ENCODE data around the gene CC2D2B. TPM values are rescaled to one million over a fixed set of nuclear protein-coding genes. Genes with fewer than 3 reads are reported as not detected.
"Not testable (repeated sequence)": the region's sequence is repeated elsewhere in the genome, so short reads cannot be mapped to it uniquely, and the experiment has no call there.

CC2D2B gene
- polyA plus RNA-seq, 3 donors from 2014 or later: 0.17 to 0.25 TPM; not detected in 1

DNA sequence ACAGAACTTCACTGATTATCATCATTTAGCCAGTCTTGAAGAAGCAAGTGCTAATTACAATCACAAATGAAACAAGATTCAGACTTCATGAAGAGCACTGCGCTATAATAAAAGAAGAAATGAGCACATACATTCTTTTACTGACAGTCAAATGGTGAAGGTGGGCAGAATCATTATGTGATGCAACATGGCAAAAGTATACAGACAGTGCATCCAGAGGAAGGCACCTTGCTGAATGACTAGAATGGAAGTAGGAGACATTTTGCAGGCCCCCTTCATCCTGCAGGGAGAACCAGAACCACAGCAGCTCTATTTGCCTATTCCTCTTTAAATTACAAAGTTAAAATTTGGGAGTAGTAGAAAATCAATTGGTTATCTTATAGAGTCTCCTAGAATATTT is 31.0 kb upstream of the CC2D2B start:
- Mint-ChIP-seq H3K4me3 (no peak overlapping the region), H3K27me3 (ENCODE audit: low read depth in 3 of 3) (no peaks in the 10 kb centered on the region), H3K4me1 (no peaks in the 10 kb centered on the region), H3K9me3 (no peaks in the 10 kb centered on the region), H3K27ac (no peak overlapping the region), H3K36me3 (peaks cover 20 to 44% (median 40%) of the 10 kb centered on the region in 3 donors)
- DNase-seq: no peak

- DNase-seq: no peak
- Mint-ChIP-seq H3K4me3 (no peak overlapping the region), H3K27me3 (ENCODE audit: low read depth in 3 of 3) (no peaks in the 10 kb centered on the region), H3K9me3 (no peaks in the 10 kb centered on the region), H3K27ac (no peak overlapping the region), H3K36me3 (peaks cover 20 to 39% (median 32%) of the 10 kb centered on the region in 3 donors), H3K4me1 (no peaks in the 10 kb centered on the region)
Measured at GRCh38 chr10:95877881-95878280, 29.9 kb upstream of the CC2D2B start.

- Mint-ChIP-seq H3K4me1 (no peaks in the 10 kb centered on the region), H3K27me3 (ENCODE audit: low read depth in 3 of 3) (no peaks in the 10 kb centered on the region), H3K9me3 (no peaks in the 10 kb centered on the region), H3K27ac (no peak overlapping the region), H3K4me3 (no peak overlapping the region), H3K36me3 (peaks cover 4 to 14% (median 12%) of the 10 kb centered on the region in 3 donors)
- no peak for DNase-seq
Measured at GRCh38 chr10:95880704-95881103, 27.1 kb upstream of the CC2D2B start.

DNA sequence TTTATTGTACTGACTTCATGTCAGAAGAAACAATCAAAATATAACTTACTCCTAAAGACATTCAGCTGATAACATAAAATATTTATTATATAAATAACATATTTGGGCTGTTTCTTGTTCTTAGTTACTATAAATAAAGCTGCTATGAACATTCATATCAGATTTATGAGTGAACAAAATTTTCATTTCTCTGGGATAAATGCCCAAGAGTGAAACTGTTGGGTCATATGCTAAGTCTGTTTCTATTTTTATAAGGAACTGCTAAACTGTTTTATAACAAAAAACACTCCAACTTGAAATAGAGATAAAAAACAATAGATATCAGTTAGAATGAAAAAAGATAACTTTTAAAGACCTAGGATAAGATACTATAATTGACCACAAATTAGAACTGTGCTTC is 26.5 kb upstream of the CC2D2B start:
- H3K4me3 Mint-ChIP-seq: no peak overlapping the region
- peaks cover 2 to 13% (median 8%) of the 10 kb centered on the region in 3 donors for H3K36me3 Mint-ChIP-seq
- H3K27ac Mint-ChIP-seq: no peak overlapping the region
- no peaks in the 10 kb centered on the region for H3K27me3 Mint-ChIP-seq (ENCODE audit: low read depth in 3 of 3)
- H3K4me1 Mint-ChIP-seq: no peaks in the 10 kb centered on the region
- no peaks in the 10 kb centered on the region for H3K9me3 Mint-ChIP-seq
- no peak for DNase-seq

- H3K4me1 Mint-ChIP-seq: no peaks in the 10 kb centered on the region
- H3K27me3 Mint-ChIP-seq (ENCODE audit: low read depth in 3 of 3): no peaks in the 10 kb centered on the region
- no peak overlapping the region for H3K4me3 Mint-ChIP-seq
- H3K9me3 Mint-ChIP-seq: no peaks in the 10 kb centered on the region
- H3K36me3 Mint-ChIP-seq: peaks cover 16 to 32% (median 30%) of the 10 kb centered on the region in 3 donors
- DNase-seq: no peak
- peak overlapping the region in 1 of 6 donors; percentile 12 for H3K27ac Mint-ChIP-seq
Measured at GRCh38 chr10:95889830-95890229, 17.9 kb upstream of the CC2D2B start.

- Mint-ChIP-seq H3K9me3 (no peaks in the 10 kb centered on the region), H3K36me3 (peaks cover 29 to 50% (median 29%) of the 10 kb centered on the region in 3 donors), H3K4me1 (no peaks in the 10 kb centered on the region), H3K27me3 (ENCODE audit: low read depth in 3 of 3) (no peaks in the 10 kb centered on the region), H3K4me3 (no peak overlapping the region), H3K27ac (no peak overlapping the region)
- no peak for DNase-seq
Measured at GRCh38 chr10:95896071-95896850, 11.5 kb upstream of the CC2D2B start.

DNA sequence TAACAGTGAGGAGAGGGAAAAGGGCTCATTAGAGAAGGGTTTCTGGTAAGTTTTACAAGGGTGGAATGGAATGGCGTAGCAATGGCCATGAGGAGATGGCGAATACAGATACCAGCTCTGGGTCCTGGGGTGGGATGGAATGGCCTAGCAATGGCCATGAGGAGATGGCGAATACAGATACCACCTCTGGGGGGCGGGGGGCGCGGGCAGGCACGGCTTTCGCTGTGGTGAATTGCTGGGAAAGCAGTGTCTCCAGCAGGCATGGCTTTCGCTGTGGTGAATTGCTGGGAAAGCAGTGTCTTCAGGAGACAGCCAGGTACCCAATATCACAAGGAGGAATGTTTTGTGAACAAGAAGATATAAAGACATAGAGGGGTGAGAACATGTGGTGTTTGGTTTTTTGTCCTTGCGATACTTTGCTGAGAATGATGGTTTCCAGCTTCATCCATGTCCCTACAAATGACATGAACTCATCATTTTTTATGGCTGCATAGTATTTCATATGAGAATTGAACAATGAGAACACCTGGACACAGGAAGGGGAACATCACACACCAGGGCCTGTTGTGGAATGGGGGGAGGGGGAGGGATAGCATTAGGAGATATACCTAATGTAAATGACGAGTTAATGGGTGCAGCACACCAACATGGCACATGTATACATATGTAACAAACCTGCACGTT is 1.7 kb upstream of the CC2D2B start:
- not testable (repeated sequence) for H3K36me3 Mint-ChIP-seq; DNase-seq; H3K9me3 Mint-ChIP-seq; H3K27me3 Mint-ChIP-seq (ENCODE audit: low read depth in 3 of 3)
- Mint-ChIP-seq H3K4me3 (peak overlapping the region in 3 of 5 donors; percentile 26 to 38 (median 31)), H3K27ac (peak overlapping the region in 3 of 6 donors; percentile 24 to 67 (median 33)), H3K4me1 (peaks cover 12 to 22% of the 10 kb centered on the region in 2 donors)

DNA sequence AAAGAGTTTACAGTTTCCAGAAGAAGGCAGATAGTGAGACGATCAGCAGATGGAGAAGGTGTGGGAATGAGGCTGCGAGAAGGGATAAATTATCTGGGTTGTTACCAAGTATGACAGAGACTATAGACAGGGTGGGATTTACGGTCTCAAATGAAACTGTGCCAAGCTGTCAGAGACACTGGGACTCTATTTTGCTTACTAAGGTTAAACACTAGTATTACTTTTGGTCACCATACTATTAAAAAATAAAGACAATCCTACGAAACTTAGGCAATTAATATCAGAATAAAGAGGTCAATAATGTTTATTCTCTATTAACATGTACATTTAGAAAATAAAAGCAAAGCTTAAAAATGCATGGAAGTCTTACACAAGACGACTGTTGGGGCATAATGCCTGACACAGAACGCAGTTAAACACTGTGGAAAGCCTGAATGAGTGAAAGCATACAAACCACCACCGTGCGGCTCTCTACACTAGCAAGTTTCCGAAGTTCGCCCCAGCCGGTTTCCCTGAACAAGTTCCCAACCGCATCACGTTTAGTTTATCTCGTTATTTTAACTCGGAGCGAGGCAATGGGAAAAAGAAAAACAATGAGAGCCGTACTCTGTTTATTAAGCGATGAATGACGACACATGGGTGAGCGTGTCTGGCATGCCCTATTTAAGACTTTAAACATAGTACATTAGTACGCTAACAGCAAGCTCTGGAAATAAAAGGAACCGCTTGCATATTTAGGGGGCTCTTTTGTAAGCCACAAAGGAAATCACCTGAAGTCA is 909 bp upstream of the CC2D2B start:
- peak overlapping the region; percentile 85 to 95 (median 91) for H3K4me3 Mint-ChIP-seq
- peaks cover 0 to 3% (median 0%) of the 10 kb centered on the region in 3 donors for H3K36me3 Mint-ChIP-seq
- DNase-seq: peak in 1 of 3 donors; percentile 2
- peaks cover 12 to 22% of the 10 kb centered on the region in 2 donors for H3K4me1 Mint-ChIP-seq
- H3K9me3 Mint-ChIP-seq: no peaks in the 10 kb centered on the region
- H3K27ac Mint-ChIP-seq: peak overlapping the region; percentile 36 to 81 (median 67)
- H3K27me3 Mint-ChIP-seq (ENCODE audit: low read depth in 3 of 3): peaks cover 0 to 2% (median 0%) of the 10 kb centered on the region in 3 donors

GRCh38 chr10:95908450-95908849 is 675 bp downstream of the CC2D2B start:
- Mint-ChIP-seq H3K27me3 (ENCODE audit: low read depth in 3 of 3) (peaks cover 0 to 2% (median under 1%) of the 10 kb centered on the region in 3 donors), H3K4me1 (peaks cover 12 to 22% of the 10 kb centered on the region in 2 donors), H3K9me3 (no peaks in the 10 kb centered on the region), H3K36me3 (no peaks in the 10 kb centered on the region), H3K4me3 (peak overlapping the region; percentile 58 to 91 (median 85)), H3K27ac (peak overlapping the region in 2 of 6 donors; percentile 0 to 34)
- no peak for DNase-seq

DNA sequence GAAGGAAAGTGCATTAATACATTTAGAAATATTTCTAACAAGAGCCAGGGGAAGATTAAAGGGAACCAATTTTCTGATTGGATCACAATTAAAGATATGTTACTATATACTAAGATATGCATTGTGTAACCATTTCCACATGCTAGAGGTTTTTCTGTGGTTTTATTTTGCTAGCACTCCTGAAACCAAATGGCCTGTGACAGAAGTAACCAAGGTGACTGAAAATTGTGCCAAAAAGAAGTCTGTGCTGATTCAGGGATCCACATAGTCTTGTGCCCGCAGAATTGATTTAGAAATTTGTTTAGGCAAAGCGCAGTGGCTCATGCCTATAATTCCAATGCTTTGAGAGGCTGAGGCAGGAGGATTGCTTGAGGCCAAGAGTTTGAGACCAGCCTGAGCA is 1.8 kb downstream of the CC2D2B start:
- H3K4me3 Mint-ChIP-seq: no peak overlapping the region
- no peak for DNase-seq
- no peaks in the 10 kb centered on the region for H3K9me3 Mint-ChIP-seq

GRCh38 chr10:95916039-95916438 is 8.3 kb downstream of the CC2D2B start:
- not testable (repeated sequence) for H3K4me1 Mint-ChIP-seq, H3K36me3 Mint-ChIP-seq, H3K9me3 Mint-ChIP-seq, H3K4me3 Mint-ChIP-seq, H3K27ac Mint-ChIP-seq, DNase-seq
- H3K27me3 Mint-ChIP-seq (ENCODE audit: low read depth in 3 of 3): peaks cover 3 to 17% (median 9%) of the 10 kb centered on the region in 3 donors

More for the DNA sequence above, 1.8 kb downstream of the CC2D2B start:
- peaks cover 0 to 6% (median 3%) of the 10 kb centered on the region in 3 donors for H3K27me3 Mint-ChIP-seq (ENCODE audit: low read depth in 3 of 3)
- H3K36me3 Mint-ChIP-seq: no peaks in the 10 kb centered on the region
- no peak overlapping the region for H3K27ac Mint-ChIP-seq
- H3K4me1 Mint-ChIP-seq: peaks cover 12 to 22% of the 10 kb centered on the region in 2 donors

DNA sequence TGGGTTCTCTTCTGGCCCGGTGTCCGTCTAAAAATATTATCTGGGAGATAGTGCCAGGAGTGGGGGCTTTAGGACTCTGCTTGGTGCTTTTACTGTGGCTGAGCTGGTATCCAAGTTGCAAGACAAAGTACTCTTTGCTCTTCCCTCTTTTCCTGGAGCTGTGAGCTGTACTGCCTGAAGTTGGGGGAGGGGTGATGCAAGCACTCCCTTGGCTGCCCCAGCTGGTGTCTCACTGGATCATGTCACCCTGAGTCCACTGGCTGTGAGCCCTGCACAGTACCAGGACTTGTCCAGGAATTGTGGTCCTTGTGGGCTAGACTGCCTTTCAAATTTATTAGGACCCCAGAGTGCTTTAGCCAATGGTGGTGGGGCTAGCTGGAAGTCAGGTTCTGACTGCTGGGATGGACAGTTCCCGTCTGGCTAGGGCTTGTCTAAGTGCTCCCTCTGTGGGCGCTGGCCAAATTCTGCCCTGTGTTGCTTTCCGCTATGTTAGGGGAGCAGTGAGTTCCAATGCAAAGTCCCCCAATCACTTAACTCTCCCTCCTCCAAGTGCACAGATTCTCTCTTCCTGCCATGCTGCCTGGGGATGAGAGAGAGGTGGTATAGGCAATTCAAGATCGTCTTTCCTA is 13.1 kb downstream of the CC2D2B start:
- Mint-ChIP-seq H3K36me3 (peaks cover 0 to 4% (median 0%) of the 10 kb centered on the region in 3 donors), H3K4me3 (no peak overlapping the region), H3K9me3 (peaks cover 0 to 2% (median 0%) of the 10 kb centered on the region in 6 donors)

GRCh38 chr10:95925033-95925432 is 17.3 kb downstream of the CC2D2B start:
- H3K27me3 Mint-ChIP-seq (ENCODE audit: low read depth in 3 of 3): peaks cover 2 to 7% (median 4%) of the 10 kb centered on the region in 3 donors
- no peaks in the 10 kb centered on the region for H3K36me3 Mint-ChIP-seq
- H3K4me3 Mint-ChIP-seq: no peak overlapping the region
- peaks cover 0 to 2% (median 0%) of the 10 kb centered on the region in 6 donors for H3K9me3 Mint-ChIP-seq
- H3K4me1 Mint-ChIP-seq: no peaks in the 10 kb centered on the region
- DNase-seq: no peak
- no peak overlapping the region for H3K27ac Mint-ChIP-seq

More for the DNA sequence above, 13.1 kb downstream of the CC2D2B start:
- Mint-ChIP-seq H3K4me1 (no peaks in the 10 kb centered on the region), H3K27me3 (ENCODE audit: low read depth in 3 of 3) (peaks cover 0 to 9% (median 3%) of the 10 kb centered on the region in 3 donors), H3K27ac (no peak overlapping the region)
- no peak for DNase-seq
